PC-9 (cell line): ENCODE results near the gene COL5A1.

ENCODE experiments used
- CTCF ChIP-seq: fragments of 200-600 bp; sonication (generic); conservative IDR thresholded peaks from 2 replicates; pipeline ENCODE4 v1.6.1; 2017; ENCODE audit warnings: mixed run types, antibody characterized with exemption, mild to moderate bottlenecking, moderate library complexity
- EZH2 ChIP-seq: fragments of 200-600 bp; sonication (generic); IDR thresholded peaks from 2 replicates; pipeline ENCODE4 v1.8.0; 2017; ENCODE audit warnings: antibody characterized with exemption, low read depth

- TF ChIP-seq EZH2 (no peak), CTCF (no peak)
Measured at GRCh38 chr9:134869554-134870300, 228.1 kb downstream of the COL5A1 start.
